K562 (cell line): ENCODE measurements around the gene GALNT17. TPM values are rescaled to one million over a fixed set of nuclear protein-coding genes. Genes with fewer than 3 reads are reported as not detected.
A peak's percentile ranks its signal among the peaks of the same experiment; 100 is the strongest.

Source experiments
- CCNT2 ChIP-seq: IDR thresholded peaks from 2 replicates; pipeline ENCODE4 v1.6.1; 2011; ENCODE audit warnings: borderline replicate concordance, low read depth, mild to moderate bottlenecking, moderate library complexity, mixed read lengths, low read length; ENCODE audit not compliant: insufficient read length; ENCODE audit errors: extremely low read depth
- EP300 ChIP-seq: IDR thresholded peaks from 2 replicates; pipeline ENCODE4 v1.6.1; 2012; ENCODE audit warnings: low read length, improper control_type of control experiment
- ESRRA ChIP-seq: fragments of 450-650 bp; IDR thresholded peaks from 2 replicates; pipeline ENCODE4 v1.6.1; 2014; ENCODE audit warnings: low read depth, mild to moderate bottlenecking, moderate library complexity, borderline replicate concordance
- ETS1 ChIP-seq: conservative IDR thresholded peaks from 2 replicates; pipeline ENCODE4 v1.6.1; 2011; ENCODE audit warnings: low read depth, mild to moderate bottlenecking, low read length; ENCODE audit not compliant: control insufficient read depth
- ETS2 ChIP-seq: IDR thresholded peaks from 2 replicates; pipeline ENCODE4 v1.6.1; 2016; ENCODE audit warnings: borderline replicate concordance, missing genetic modification characterization, mild to moderate bottlenecking, moderate library complexity, missing compliant biosample characterization; ENCODE audit not compliant: poor library complexity, severe bottlenecking
- FOXA1 ChIP-seq: fragments of 450-650 bp; IDR thresholded peaks from 2 replicates; pipeline ENCODE4 v1.6.1; 2016; ENCODE audit warnings: mild to moderate bottlenecking, borderline replicate concordance
- GATA2 ChIP-seq: sonication (generic); formaldehyde crosslinking; IDR thresholded peaks from 2 replicates; pipeline ENCODE4 v1.4.0; 2020; ENCODE audit warnings: mild to moderate bottlenecking, missing genetic modification reagents
- MAZ ChIP-seq, 2 experiments: fragments of 450-650 bp in 1 of 2; sonication (generic) in 1 of 2; formaldehyde crosslinking; IDR thresholded peaks in 1 of 2; conservative IDR thresholded peaks in 1 of 2; 2 replicates each; pipeline versions ENCODE4 v1.4.0 to v1.5.0; 2020; ENCODE audit warnings: mild to moderate bottlenecking in 1 of 2, missing genetic modification reagents in 1 of 2
- PHB ChIP-seq: fragments of 250-450 bp; sonication (Bioruptor Pico); IDR thresholded peaks from 2 replicates; pipeline ENCODE4 v1.5.0; 2021
- POLR2B ChIP-seq: fragments of 450-650 bp; IDR thresholded peaks from 2 replicates; pipeline ENCODE4 v1.6.1; 2018; ENCODE audit warnings: low read depth; ENCODE audit not compliant: partially characterized antibody
- STAT5B ChIP-seq: fragments of 250-450 bp; sonication (Bioruptor Pico); IDR thresholded peaks from 2 replicates; pipeline ENCODE4 v1.8.0; 2021; ENCODE audit warnings: mild to moderate bottlenecking, inconsistent platforms
- TFAM ChIP-seq: fragments of 250-450 bp; sonication (Bioruptor Pico); conservative IDR thresholded peaks from 2 replicates; pipeline ENCODE4 v1.5.0; 2021; ENCODE audit warnings: mild to moderate bottlenecking, moderate library complexity
- ZC3H11A ChIP-seq: IDR thresholded peaks from 2 replicates; pipeline ENCODE4 v1.6.1; 2012; ENCODE audit warnings: low read depth, low read length, improper control_type of control experiment
- ZNF121 ChIP-seq: sonication (generic); formaldehyde crosslinking; conservative IDR thresholded peaks from 2 replicates; pipeline ENCODE4 v1.8.0; 2022; ENCODE audit warnings: missing genetic modification reagents
- ZNF318 ChIP-seq, 2 experiments: fragments of 450-650 bp; IDR thresholded peaks; 2 replicates each; pipeline ENCODE4 v1.6.1; 2016; ENCODE audit warnings: mild to moderate bottlenecking in 2 of 2, borderline replicate concordance in 1 of 2, low read depth in 1 of 2, moderate library complexity in 1 of 2
- ZNF57 ChIP-seq: fragments of 450-650 bp; formaldehyde crosslinking; IDR thresholded peaks from 2 replicates; pipeline ENCODE4 v1.4.0; 2020; ENCODE audit warnings: mild to moderate bottlenecking, moderate library complexity
- polyA plus RNA-seq, 8 experiments: library from polyadenylated mRNA; depleted of rRNA in 4 of 8; stranded (reverse) in 5 of 8; unstranded in 3 of 8; fragments of >200 nt; fragmentation: Nextera tagmentation in 2 of 8; fragmentation: Illumina TruSeq in 1 of 8; extraction: Ambion mirVana in 2 of 8; extraction: Trizol in 1 of 8; gene quantifications; 2 replicates each; pipeline versions ENCODE4 v1.2.1 to v1.2.3, GENCODE V29; 2011 to 2014; ENCODE audit warnings: inconsistent platforms in 1 of 8, missing spikeins in 1 of 8
- total RNA-seq, 7 experiments: library from RNA; depleted of rRNA in 6 of 7; stranded (reverse); fragments of >200 nt in 6 of 7; fragmentation: Illumina TruSeq in 2 of 7; extraction: Trizol in 2 of 7; gene quantifications; 2 replicates each; pipeline versions ENCODE4 v1.2.1 to v1.2.3, GENCODE V29; 2011 to 2021; ENCODE audit warnings: low replicate concordance in 1 of 7
- TF ChIP-seq, protein P1 (sequence below): fragments of 450-650 bp; IDR thresholded peaks from one replicate; pipeline ENCODE4 v1.6.1; 2018; ENCODE audit warnings: mild to moderate bottlenecking, moderate library complexity; ENCODE audit not compliant: partially characterized antibody

GALNT17 gene
- total and polyA plus RNA-seq, 9 of the 15 experiments (the other 6 are each of a cell fraction or from before 2014, with no cell fraction given) = not detected

GRCh38 chr7:71752171-71752935 lies 620.4 kb downstream of the GALNT17 start (continued):
- no peak for TF ChIP-seq ZNF121
- no peak for TF ChIP-seq ZNF57 (CRISPR knock-in tag)
- TF ChIP-seq ZC3H11A = no peak
- no peak for TF ChIP-seq ETS1
- TF ChIP-seq EP300 = no peak
- TF ChIP-seq MAZ (CRISPR knock-in tag; conservative IDR thresholded peaks at IDR 0.05 in 1 of 2, IDR thresholded peaks at IDR 0.05 in 1 of 2) = peak in 1 of 2 experiments; percentile 59; a peak in 1 of 4 replicates
- TF ChIP-seq CCNT2 = no peak
- no peak for TF ChIP-seq TFAM (CRISPR knock-in tag)
- no peak for TF ChIP-seq FOXA1
- TF ChIP-seq ZNF318 (IDR thresholded peaks at IDR 0.05; ENCODE audit: borderline replicate concordance in 1 of 2, low read depth in 1 of 2) = no peak
- TF ChIP-seq, protein P1, sequence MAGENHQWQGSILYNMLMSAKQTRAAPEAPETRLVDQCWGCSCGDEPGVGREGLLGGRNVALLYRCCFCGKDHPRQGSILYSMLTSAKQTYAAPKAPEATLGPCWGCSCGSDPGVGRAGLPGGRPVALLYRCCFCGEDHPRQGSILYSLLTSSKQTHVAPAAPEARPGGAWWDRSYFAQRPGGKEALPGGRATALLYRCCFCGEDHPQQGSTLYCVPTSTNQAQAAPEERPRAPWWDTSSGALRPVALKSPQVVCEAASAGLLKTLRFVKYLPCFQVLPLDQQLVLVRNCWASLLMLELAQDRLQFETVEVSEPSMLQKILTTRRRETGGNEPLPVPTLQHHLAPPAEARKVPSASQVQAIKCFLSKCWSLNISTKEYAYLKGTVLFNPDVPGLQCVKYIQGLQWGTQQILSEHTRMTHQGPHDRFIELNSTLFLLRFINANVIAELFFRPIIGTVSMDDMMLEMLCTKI = no peak
- TF ChIP-seq ESRRA = no peak
- TF ChIP-seq POLR2B = no peak
- TF ChIP-seq PHB (CRISPR knock-in tag) = no peak
- TF ChIP-seq GATA2 = no peak
- TF ChIP-seq ETS2 = no peak
- no peak for TF ChIP-seq STAT5B (CRISPR knock-in tag)
